Skeletal muscle satellite cell (primary cell): ENCODE data around the gene BECN2. TPM values are rescaled to one million over a fixed set of nuclear protein-coding genes. Genes with fewer than 3 reads are reported as not detected.

ENCODE experiments used
- H3K27me3 ChIP-seq: 2 replicates; pipeline ENCODE4 v1.7.0; 2013; ENCODE audit warnings: low read length; ENCODE audit not compliant: control insufficient read depth, insufficient read depth
- H3K36me3 ChIP-seq: 2 replicates; pipeline ENCODE4 v1.7.0; 2013; ENCODE audit warnings: mild to moderate bottlenecking, control low read depth, low read length; ENCODE audit not compliant: insufficient read depth
- H3K4me1 ChIP-seq: 2 replicates; pipeline ENCODE4 v1.7.0; 2013; ENCODE audit warnings: low read length; ENCODE audit not compliant: control insufficient read depth, insufficient read depth
- H3K4me2 ChIP-seq: 2 replicates; pipeline ENCODE4 v1.7.0; 2013; ENCODE audit warnings: mild to moderate bottlenecking, low read length
- H3K4me3 ChIP-seq: 2 replicates; pipeline ENCODE4 v1.7.0; 2013; ENCODE audit warnings: low read length
- H3K9ac ChIP-seq: 2 replicates; pipeline ENCODE4 v1.7.0; 2013; ENCODE audit warnings: mild to moderate bottlenecking, low read depth, low read length, moderate library complexity
- H3K9me3 ChIP-seq: replicated peaks from 2 replicates; pipeline ENCODE4 v1.7.0; 2013; ENCODE audit warnings: mild to moderate bottlenecking, control low read depth, low read length
- total RNA-seq: library from RNA; depleted of rRNA; stranded (reverse); fragments of >200 nt; gene quantifications from 2 replicates; pipeline ENCODE4 v1.2.3, GENCODE V29; 2012; rRNA removed

BECN2 gene, protein sequence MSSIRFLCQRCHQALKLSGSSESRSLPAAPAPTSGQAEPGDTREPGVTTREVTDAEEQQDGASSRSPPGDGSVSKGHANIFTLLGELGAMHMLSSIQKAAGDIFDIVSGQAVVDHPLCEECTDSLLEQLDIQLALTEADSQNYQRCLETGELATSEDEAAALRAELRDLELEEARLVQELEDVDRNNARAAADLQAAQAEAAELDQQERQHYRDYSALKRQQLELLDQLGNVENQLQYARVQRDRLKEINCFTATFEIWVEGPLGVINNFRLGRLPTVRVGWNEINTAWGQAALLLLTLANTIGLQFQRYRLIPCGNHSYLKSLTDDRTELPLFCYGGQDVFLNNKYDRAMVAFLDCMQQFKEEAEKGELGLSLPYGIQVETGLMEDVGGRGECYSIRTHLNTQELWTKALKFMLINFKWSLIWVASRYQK
- not detected in 2 replicates for total RNA-seq

DNA sequence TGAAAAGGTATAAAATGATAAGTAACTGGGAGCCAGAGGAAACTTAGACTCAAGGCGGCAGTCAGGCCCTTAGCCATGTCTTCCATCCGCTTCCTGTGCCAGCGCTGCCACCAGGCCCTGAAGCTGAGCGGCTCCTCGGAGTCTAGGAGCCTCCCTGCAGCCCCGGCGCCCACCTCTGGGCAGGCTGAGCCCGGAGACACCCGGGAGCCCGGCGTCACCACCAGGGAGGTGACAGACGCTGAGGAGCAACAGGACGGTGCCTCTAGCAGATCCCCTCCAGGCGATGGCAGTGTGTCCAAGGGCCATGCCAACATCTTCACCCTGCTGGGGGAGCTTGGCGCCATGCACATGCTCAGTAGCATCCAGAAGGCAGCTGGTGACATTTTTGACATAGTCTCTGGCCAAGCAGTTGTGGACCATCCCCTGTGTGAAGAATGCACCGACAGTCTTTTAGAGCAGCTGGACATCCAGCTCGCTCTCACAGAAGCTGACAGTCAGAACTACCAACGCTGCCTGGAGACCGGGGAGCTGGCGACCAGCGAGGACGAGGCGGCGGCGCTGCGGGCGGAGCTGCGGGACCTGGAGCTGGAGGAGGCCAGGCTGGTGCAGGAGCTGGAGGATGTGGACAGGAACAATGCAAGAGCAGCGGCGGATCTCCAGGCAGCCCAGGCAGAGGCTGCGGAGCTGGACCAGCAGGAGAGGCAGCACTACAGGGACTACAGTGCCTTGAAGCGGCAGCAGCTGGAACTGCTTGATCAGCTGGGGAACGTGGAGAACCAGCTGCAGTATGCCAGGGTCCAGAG is at the start of gene BECN2:
TSS of gene BECN2 (plus strand) at position 76 of the 803 bp plus-strand sequence. CDS start at position 76, 0 bp downstream.
- Histone ChIP-seq H3K9ac (no peak within 1 kb of the TSS), H3K27me3 (no peaks in the 10 kb centered on the region), H3K4me1 (no peaks in the 10 kb centered on the region), H3K36me3 (no peaks in the 10 kb centered on the region), H3K4me2 (no peak within 1 kb of the TSS), H3K4me3 (no peak within 1 kb of the TSS), H3K9me3 (no peaks in the 10 kb centered on the region)

DNA sequence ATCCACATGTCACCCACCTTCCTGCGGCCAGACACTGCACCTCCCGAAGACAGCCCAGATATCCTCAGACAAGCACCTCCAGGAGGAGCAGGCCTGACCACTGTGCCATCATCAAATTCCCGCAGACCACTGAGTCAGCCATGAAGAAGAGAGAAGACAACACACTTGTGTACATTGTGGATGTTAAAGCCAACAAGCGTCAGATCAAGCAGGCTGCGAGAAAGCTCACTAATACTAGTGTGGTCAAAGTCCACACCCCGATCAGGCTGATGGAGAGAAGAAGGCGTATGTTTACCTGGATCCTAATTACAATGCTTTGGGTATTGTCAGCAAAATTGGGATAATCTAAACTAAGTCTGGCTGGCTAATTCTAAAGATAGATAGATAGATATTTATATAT is 41.4 kb upstream of the BECN2 start:
- H3K4me3 ChIP-seq = no peak overlapping the region
- H3K4me2 ChIP-seq = no peak overlapping the region
- H3K36me3 ChIP-seq = no peaks in the 10 kb centered on the region
- H3K9ac ChIP-seq = no peak overlapping the region
- H3K9me3 ChIP-seq = no peaks in the 10 kb centered on the region
- no peaks in the 10 kb centered on the region for H3K27me3 ChIP-seq
- peaks cover 8% of the 10 kb centered on the region for H3K4me1 ChIP-seq

DNA sequence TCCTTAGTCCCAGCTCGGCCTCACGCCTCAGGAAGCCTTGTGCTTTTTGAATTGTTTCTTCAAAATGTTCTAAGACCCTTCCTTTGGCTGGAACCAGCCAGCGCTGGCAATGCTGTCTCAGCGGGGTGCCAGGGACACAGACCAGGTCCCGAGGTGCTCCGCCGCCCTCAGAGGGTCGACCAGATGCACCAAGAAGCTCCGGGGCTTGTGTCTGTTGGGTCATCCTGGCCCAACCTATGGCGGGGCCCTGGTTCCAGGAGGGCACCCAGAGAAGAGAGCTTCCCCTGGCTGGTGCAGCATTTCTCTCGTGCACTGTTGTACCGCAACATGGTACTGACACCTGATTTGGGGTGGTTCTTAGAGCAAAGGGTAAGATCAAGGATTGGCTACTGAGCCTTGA is 40.1 kb upstream of the BECN2 start:
- Histone ChIP-seq H3K4me1 (peaks cover 8% of the 10 kb centered on the region), H3K27me3 (no peaks in the 10 kb centered on the region), H3K36me3 (no peaks in the 10 kb centered on the region), H3K9me3 (no peaks in the 10 kb centered on the region), H3K4me3 (no peak overlapping the region), H3K9ac (no peak overlapping the region), H3K4me2 (no peak overlapping the region)

- Histone ChIP-seq H3K4me2 (no peak overlapping the region), H3K4me3 (no peak overlapping the region), H3K9me3 (no peaks in the 10 kb centered on the region), H3K36me3 (no peaks in the 10 kb centered on the region), H3K9ac (peak overlapping the region; percentile 25), H3K27me3 (no peaks in the 10 kb centered on the region), H3K4me1 (peaks cover 8% of the 10 kb centered on the region)
Observed at GRCh38 chr1:241918879-241919278, 38.7 kb upstream of the BECN2 start.

- Histone ChIP-seq H3K4me3 (no peak overlapping the region), H3K4me2 (no peak overlapping the region), H3K9me3 (no peaks in the 10 kb centered on the region), H3K27me3 (no peaks in the 10 kb centered on the region), H3K9ac (no peak overlapping the region), H3K4me1 (no peaks in the 10 kb centered on the region), H3K36me3 (no peaks in the 10 kb centered on the region)
Observed at GRCh38 chr1:241924080-241924808, 33.3 kb upstream of the BECN2 start.

DNA sequence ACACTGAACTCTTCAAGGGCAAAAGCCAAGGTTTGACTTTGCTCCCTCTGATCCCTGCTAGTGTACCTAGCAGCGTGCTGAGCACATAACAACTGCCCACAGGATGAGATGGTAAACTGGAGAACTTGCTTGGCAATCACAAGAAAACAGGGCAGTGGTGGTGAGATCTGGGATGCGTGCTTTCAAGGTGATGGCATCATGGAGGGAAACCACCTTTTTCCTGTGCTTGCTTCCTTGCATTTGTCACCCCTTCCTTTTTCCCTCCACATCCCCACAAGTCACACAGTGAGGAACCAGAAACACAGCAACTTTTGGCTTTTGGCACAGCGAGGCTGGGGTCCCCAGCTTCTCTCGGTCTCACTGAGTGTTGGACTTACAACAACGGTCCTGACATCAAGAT is 31.4 kb upstream of the BECN2 start:
- Histone ChIP-seq H3K4me2 (no peak overlapping the region), H3K9ac (no peak overlapping the region), H3K4me1 (no peaks in the 10 kb centered on the region), H3K36me3 (no peaks in the 10 kb centered on the region), H3K9me3 (no peaks in the 10 kb centered on the region), H3K4me3 (no peak overlapping the region), H3K27me3 (no peaks in the 10 kb centered on the region)

DNA sequence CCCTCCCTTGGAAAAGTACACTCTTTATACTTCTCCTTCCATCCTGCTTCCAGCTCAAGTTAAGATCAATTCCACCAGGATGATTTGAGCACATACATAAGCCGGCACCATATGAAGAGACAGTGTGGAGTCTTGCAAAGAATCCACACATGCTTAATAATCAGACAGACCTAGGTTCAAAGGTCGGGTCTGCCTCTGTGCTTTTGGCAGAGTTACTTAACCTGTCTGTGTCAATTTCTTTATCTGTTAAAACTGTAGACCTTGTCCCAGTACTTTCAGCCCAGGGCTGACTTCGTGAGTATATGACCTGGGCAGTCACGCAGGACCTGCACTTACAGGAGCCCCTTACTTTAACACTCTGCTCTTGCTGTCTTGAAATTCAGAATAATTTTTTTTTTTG is 30.2 kb upstream of the BECN2 start:
- H3K4me1 ChIP-seq = no peaks in the 10 kb centered on the region
- no peak overlapping the region for H3K4me3 ChIP-seq
- H3K36me3 ChIP-seq = no peaks in the 10 kb centered on the region
- no peaks in the 10 kb centered on the region for H3K9me3 ChIP-seq
- no peaks in the 10 kb centered on the region for H3K27me3 ChIP-seq
- H3K4me2 ChIP-seq = no peak overlapping the region
- no peak overlapping the region for H3K9ac ChIP-seq

DNA sequence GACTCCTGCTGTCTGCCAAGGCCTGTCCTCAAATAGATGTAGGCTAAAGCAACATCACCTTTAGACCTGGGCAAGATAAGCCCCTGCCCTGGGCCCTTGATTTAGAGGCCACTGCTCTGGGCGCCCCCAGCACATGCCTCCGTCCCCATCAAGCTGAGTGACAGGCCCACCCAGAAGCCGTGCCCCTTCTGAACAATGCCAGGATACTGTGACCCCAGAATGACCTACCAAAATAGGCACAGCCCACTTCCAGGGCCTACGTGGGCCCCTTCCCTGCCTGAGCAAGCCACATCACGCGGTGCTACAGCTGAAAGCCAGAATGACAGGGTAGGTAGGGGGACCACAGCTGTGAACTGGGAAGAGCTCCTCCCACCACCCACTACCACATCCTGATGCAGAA is 24.7 kb upstream of the BECN2 start:
- no peaks in the 10 kb centered on the region for H3K4me1 ChIP-seq
- no peaks in the 10 kb centered on the region for H3K9me3 ChIP-seq
- H3K36me3 ChIP-seq = no peaks in the 10 kb centered on the region
- H3K9ac ChIP-seq = no peak overlapping the region
- no peak overlapping the region for H3K4me2 ChIP-seq
- peaks cover 3% of the 10 kb centered on the region for H3K27me3 ChIP-seq
- no peak overlapping the region for H3K4me3 ChIP-seq

DNA sequence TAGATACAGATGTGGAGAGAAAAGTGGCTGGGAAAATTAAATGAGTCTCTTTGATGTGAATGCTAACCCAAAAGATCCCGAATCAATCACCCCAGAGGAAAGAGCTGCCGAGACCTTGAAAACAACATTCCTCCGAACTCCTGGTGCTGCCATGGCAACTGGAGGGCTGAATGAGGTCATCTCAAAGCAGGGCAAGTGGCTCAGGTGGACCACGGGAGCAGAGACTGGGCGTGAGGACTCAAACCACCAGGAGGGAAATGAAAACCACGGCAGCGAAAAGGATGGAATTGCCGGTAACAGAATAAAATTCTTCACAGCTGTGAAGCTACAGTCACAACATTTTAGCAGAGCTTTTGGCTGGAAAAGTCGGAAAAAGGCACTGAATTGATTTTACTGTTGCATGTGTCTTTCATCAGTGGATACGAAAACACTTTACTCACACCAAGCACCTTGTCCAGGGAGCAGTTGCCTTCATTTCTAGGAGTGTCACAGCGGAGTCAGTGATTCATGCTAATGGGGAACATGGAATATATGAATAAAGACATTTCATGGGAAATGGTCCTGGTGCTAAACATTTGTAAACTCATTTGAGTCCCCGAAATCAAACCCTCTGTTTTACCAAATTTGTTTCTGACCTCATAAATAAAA is 23.2 kb upstream of the BECN2 start:
- H3K27me3 ChIP-seq = peaks cover 3% of the 10 kb centered on the region
- H3K4me2 ChIP-seq = peak overlapping the region; percentile 16
- no peak overlapping the region for H3K9ac ChIP-seq
- no peaks in the 10 kb centered on the region for H3K36me3 ChIP-seq
- H3K4me1 ChIP-seq = no peaks in the 10 kb centered on the region
- H3K9me3 ChIP-seq = no peaks in the 10 kb centered on the region
- no peak overlapping the region for H3K4me3 ChIP-seq

DNA sequence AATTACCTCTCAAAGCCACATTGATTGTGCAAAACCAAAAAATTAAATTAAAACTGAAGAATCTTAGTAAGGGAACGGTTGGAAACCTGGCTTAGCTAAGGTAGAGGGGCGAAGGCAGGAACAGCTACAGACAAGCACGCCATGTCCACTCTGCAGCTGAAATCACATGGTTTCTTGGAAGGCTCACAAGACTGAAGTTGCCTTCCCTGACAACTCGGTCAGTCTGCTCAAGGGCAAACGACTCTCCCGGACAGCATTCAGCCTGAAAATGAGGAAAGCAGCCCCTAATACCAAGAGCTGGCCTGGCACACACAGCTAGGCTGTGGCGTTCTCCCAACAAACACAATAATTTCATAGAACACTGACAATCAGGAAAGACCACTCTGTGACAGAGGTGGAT is 22.7 kb upstream of the BECN2 start:
- no peaks in the 10 kb centered on the region for H3K9me3 ChIP-seq
- H3K4me3 ChIP-seq = no peak overlapping the region
- H3K9ac ChIP-seq = no peak overlapping the region
- no peaks in the 10 kb centered on the region for H3K36me3 ChIP-seq
- H3K4me2 ChIP-seq = no peak overlapping the region
- peaks cover 3% of the 10 kb centered on the region for H3K27me3 ChIP-seq
- no peaks in the 10 kb centered on the region for H3K4me1 ChIP-seq

- H3K27me3 ChIP-seq = no peaks in the 10 kb centered on the region
- no peak overlapping the region for H3K9ac ChIP-seq
- H3K36me3 ChIP-seq = no peaks in the 10 kb centered on the region
- H3K4me2 ChIP-seq = no peak overlapping the region
- H3K4me3 ChIP-seq = no peak overlapping the region
- H3K9me3 ChIP-seq = no peaks in the 10 kb centered on the region
- H3K4me1 ChIP-seq = no peaks in the 10 kb centered on the region
Observed at GRCh38 chr1:241939798-241940197, 17.8 kb upstream of the BECN2 start.
